SK-N-SH (cell line): ENCODE measurements around the gene CYB561D2.
A peak's percentile ranks its signal among the peaks of the same experiment; 100 is the strongest.

ENCODE experiments used
- CTCF ChIP-seq: fragments of 200-600 bp; sonication (generic); IDR thresholded peaks from 2 replicates; pipeline ENCODE4 v1.6.1; 2017; ENCODE audit warnings: antibody characterized with exemption, mild to moderate bottlenecking, moderate library complexity
- EP300 ChIP-seq, 2 experiments: IDR thresholded peaks; 2 replicates each; pipeline versions ENCODE4 v1.4.0 to v1.6.1; 2012; ENCODE audit warnings: borderline replicate concordance in 1 of 2, low read depth in 1 of 2, low read length in 1 of 2
- MAX ChIP-seq: IDR thresholded peaks from 2 replicates; pipeline ENCODE4 v1.4.0; 2012; ENCODE audit warnings: low read depth
- POLR2AphosphoS5 ChIP-seq: IDR thresholded peaks from 2 replicates; pipeline ENCODE4 v1.6.1; 2012; ENCODE audit warnings: low read depth, low read length
- RCOR1 ChIP-seq: fragments of 150-350 bp; IDR thresholded peaks from 2 replicates; pipeline ENCODE4 v1.6.1; 2017; ENCODE audit warnings: antibody characterized with exemption, low read length
- REST ChIP-seq: IDR thresholded peaks from 2 replicates; pipeline ENCODE4 v1.6.1; 2012; ENCODE audit warnings: mild to moderate bottlenecking, low read depth, low read length, moderate library complexity
- RXRA ChIP-seq: IDR thresholded peaks from 2 replicates; pipeline ENCODE4 v1.4.0; 2012; ENCODE audit warnings: low read depth, mild to moderate bottlenecking, borderline replicate concordance
- TEAD4 ChIP-seq: IDR thresholded peaks from 2 replicates; pipeline ENCODE4 v1.4.0; 2012; ENCODE audit warnings: mild to moderate bottlenecking, borderline replicate concordance; ENCODE audit not compliant: insufficient read depth

- TF ChIP-seq RCOR1 (no peak), POLR2AphosphoS5 (peak; percentile 74), TEAD4 (no peak), EP300 (IDR thresholded peaks at IDR 0.05; ENCODE audit: borderline replicate concordance in 1 of 2, low read depth in 1 of 2, low read length in 1 of 2) (peak in 1 of 2 experiments; percentile 70; a peak in 1 of 4 replicates), MAX (peak; percentile 84), REST (no peak), CTCF (peak; percentile 61), RXRA (no peak)
These were observed 29.1 kb upstream of the CYB561D2 start for GRCh38 chr3:50321336-50322114.
